GM12878 (cell line): ENCODE measurements around the gene STK39.

Experiments used
- CHD2 ChIP-seq: IDR thresholded peaks from 2 replicates; pipeline ENCODE4 v1.6.1; 2011; ENCODE audit warnings: low read depth, low read length, improper control_type of control experiment, borderline replicate concordance
- CREM ChIP-seq: IDR thresholded peaks from 2 replicates; pipeline ENCODE4 v1.6.1; 2014; ENCODE audit warnings: antibody characterized with exemption, low read depth
- EP300 ChIP-seq, 2 experiments: fragments of 150-350 bp in 1 of 2; IDR thresholded peaks; 2 replicates each; pipeline ENCODE4 v1.6.1; 2011 to 2012; ENCODE audit warnings: low read depth in 2 of 2, low read length in 2 of 2, borderline replicate concordance in 1 of 2, improper control_type of control experiment in 1 of 2, inconsistent platforms in 1 of 2; ENCODE audit not compliant: control insufficient read depth in 1 of 2
- ESRRA ChIP-seq: IDR thresholded peaks from 2 replicates; pipeline ENCODE4 v1.6.1; 2012; ENCODE audit warnings: mild to moderate bottlenecking, low read length, improper control_type of control experiment
- EZH2 ChIP-seq: IDR thresholded peaks from 2 replicates; pipeline ENCODE4 v1.6.1; 2012; ENCODE audit warnings: low read depth, mild to moderate bottlenecking, control low read depth, inconsistent platforms, low read length, borderline replicate concordance; ENCODE audit not compliant: control insufficient read depth
- FOXK2 ChIP-seq: fragments of 450-650 bp; IDR thresholded peaks from 2 replicates; pipeline ENCODE4 v1.6.1; 2017; ENCODE audit warnings: mild to moderate bottlenecking, moderate library complexity
- HDAC2 ChIP-seq: fragments of 200-600 bp; sonication (generic); IDR thresholded peaks from 2 replicates; pipeline ENCODE4 v1.6.1; 2017
- POLR2A ChIP-seq: IDR thresholded peaks from 2 replicates; pipeline ENCODE4 v1.6.1; 2011; ENCODE audit warnings: low read depth, mild to moderate bottlenecking, low read length
- RB1 ChIP-seq: fragments of 450-650 bp; formaldehyde crosslinking; IDR thresholded peaks from 2 replicates; pipeline ENCODE4 v1.6.1; 2017; ENCODE audit warnings: mild to moderate bottlenecking, borderline replicate concordance
- SP1 ChIP-seq: IDR thresholded peaks from one replicate; pipeline ENCODE4 v1.6.1; 2011; ENCODE audit warnings: low read depth, low read length
- ZNF24 ChIP-seq: fragments of 450-650 bp; IDR thresholded peaks from 2 replicates; pipeline ENCODE4 v1.6.1; 2017; ENCODE audit warnings: antibody characterized with exemption, mild to moderate bottlenecking
- TF ChIP-seq, protein P1 (sequence below), 3 experiments: IDR thresholded peaks in 2 of 3; conservative IDR thresholded peaks in 1 of 3; 2 replicates each; pipeline ENCODE4 v1.5.1; 2011; ENCODE audit warnings: low read depth in 3 of 3, low read length in 3 of 3, mild to moderate bottlenecking in 3 of 3, control low read depth in 2 of 3, moderate library complexity in 2 of 3, inconsistent platforms in 1 of 3, mixed read lengths in 1 of 3; ENCODE audit not compliant: control insufficient read depth in 2 of 3, insufficient read depth in 1 of 3; ENCODE audit errors: extremely low read depth in 1 of 3

DNA sequence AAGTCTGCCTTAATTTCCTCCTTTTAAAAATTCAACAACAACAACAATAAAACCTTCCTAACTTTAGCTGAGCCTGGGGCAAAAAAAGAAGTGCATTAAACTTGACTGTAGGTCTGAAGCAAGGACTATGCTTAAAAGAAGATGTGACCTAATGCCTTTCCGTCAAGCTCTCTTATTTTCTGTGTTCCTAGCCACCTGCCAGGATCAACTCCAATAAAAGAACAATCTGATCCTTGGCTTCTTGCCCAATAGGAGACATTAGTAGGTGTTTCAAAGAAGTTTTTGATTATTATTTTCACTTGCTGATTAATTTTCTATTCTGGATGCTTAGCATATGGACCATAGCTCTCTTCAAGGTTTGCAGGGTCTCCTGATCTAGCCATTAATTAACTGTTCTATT is 237.5 kb downstream of the STK39 start:
- TF ChIP-seq, protein P1, sequence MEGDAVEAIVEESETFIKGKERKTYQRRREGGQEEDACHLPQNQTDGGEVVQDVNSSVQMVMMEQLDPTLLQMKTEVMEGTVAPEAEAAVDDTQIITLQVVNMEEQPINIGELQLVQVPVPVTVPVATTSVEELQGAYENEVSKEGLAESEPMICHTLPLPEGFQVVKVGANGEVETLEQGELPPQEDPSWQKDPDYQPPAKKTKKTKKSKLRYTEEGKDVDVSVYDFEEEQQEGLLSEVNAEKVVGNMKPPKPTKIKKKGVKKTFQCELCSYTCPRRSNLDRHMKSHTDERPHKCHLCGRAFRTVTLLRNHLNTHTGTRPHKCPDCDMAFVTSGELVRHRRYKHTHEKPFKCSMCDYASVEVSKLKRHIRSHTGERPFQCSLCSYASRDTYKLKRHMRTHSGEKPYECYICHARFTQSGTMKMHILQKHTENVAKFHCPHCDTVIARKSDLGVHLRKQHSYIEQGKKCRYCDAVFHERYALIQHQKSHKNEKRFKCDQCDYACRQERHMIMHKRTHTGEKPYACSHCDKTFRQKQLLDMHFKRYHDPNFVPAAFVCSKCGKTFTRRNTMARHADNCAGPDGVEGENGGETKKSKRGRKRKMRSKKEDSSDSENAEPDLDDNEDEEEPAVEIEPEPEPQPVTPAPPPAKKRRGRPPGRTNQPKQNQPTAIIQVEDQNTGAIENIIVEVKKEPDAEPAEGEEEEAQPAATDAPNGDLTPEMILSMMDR (IDR thresholded peaks at IDR 0.05 in 2 of 3, conservative IDR thresholded peaks at IDR 0.05 in 1 of 3; ENCODE audit: control insufficient read depth in 2 of 3, extremely low read depth in 1 of 3, insufficient read depth in 1 of 3, low read depth in 3 of 3, low read length in 3 of 3): no peak
- TF ChIP-seq CREM (no peak), EP300 (IDR thresholded peaks at IDR 0.05; ENCODE audit: borderline replicate concordance in 1 of 2, control insufficient read depth in 1 of 2, low read depth in 2 of 2, low read length in 2 of 2) (no peak), EZH2 (no peak), ESRRA (no peak), RB1 (no peak), FOXK2 (no peak), SP1 (no peak), ZNF24 (no peak), CHD2 (no peak), POLR2A (no peak), HDAC2 (no peak)
